HG02970 (cell line): ENCODE measurements around the gene KIAA1671.

Source experiments
- ATAC-seq: cut with Tn5 transposase; IDR thresholded peaks from one replicate; pipeline ENCODE4 v1.9.1; 2021; ENCODE audit warnings: mild to moderate bottlenecking, moderate library complexity, moderate number of reproducible peaks; ENCODE audit not compliant: unreplicated experiment, low FRiP score

The KIAA1671 gene

DNA sequence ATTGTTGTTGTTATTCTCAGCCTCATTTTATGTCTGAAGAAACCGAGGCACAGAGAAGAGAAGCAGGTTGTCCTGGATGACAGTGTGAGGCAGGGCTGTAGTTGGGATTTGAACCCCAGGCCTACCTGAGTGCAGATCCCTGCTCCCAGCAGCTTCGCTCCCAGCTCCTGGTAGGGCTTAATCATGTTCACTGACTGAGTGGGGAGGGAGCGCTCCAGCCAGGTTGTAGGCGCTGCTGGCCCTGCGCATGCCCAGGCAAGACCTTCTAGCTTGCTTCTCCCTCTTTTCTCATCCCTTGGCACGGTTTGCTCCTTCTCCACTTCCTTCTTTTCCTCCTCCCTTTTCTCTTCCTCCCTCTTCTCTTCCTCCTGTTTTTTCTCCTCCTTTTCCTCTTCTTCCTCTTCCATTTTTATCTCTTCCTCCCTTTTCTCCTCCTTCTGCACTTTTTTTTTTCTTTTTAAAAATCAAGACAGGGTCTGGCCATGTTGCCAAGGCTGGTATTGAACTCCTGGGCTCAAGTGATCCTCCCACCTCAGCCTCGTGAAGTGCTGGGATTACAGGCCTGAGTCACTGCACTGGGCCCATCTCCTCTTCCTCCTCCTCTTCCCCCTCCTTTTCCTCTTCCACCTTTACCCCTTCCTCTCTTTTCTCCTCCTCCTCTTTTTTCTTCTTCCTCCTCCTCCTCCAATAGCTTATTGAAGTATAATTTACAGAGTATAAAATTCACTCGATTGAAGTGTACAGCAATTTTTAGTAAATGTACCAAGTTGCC, 109.3 kb downstream of the KIAA1671 start:
- ATAC-seq = no peak

DNA sequence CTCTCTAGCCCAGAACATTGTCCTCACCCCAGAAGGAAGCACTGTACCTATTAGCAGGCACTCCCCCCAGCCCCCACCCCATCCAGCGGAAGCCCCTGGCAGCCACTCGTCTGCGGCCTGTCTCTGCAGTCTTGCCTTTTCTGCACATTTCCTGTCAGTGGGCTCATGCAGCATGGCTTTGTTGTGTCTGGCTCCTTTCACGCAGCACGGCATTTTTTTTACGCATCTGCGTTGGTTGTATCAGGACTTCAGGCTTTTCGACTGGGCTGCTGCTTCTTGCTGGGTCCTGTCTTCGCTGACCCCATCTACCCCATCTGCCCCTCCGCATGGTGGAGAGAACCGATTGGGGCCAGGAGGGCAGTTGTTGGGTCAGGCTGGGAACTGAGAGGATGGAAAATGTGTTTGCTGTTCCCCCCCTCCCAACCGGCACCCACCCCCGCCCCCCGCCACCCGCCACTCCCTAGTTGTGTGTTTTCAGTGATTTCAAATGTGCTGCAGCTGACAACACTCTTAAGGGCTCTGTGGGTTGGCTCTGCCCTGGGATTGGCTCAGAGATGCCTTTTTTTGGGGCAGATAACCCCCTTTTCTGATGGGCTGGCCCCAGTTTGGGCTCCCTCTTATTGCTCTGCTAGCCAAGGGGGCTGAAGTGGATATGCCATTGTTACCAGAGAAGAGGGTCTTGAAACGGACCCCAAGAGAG, 110.0 kb downstream of the KIAA1671 start:
- no peak for ATAC-seq

DNA sequence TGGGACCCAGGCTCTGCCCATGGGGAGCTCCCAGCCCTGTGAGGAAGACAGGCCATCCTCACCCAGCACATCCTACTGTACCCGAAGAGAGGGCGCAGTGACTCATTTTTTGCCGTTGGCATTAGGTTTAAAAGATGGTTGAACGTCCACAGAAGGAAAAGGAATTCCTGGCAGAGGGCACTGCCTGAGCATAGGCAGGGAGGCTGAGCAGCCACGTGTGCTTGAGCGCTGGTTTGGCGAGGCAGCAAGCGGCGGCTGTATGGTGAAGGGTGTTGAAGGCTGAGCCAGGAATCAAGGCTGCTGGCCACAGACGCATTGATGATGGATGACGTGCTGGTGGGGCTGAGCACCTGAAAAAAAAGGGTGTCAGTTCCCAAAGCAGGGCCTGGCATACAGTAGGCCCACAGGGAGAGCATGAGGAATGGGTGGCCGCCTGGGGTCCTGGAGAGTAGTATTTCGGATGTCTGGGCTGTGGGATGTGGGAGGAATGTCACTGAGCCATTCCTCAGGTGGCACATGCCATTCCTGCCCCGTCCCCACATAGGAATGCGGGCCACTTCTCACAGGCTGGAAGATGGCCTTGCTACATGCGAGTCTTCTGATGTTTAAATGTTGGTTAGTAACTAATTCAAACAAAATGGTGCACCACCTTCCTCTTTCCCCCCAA, 112.5 kb downstream of the KIAA1671 start:
- no peak for ATAC-seq

DNA sequence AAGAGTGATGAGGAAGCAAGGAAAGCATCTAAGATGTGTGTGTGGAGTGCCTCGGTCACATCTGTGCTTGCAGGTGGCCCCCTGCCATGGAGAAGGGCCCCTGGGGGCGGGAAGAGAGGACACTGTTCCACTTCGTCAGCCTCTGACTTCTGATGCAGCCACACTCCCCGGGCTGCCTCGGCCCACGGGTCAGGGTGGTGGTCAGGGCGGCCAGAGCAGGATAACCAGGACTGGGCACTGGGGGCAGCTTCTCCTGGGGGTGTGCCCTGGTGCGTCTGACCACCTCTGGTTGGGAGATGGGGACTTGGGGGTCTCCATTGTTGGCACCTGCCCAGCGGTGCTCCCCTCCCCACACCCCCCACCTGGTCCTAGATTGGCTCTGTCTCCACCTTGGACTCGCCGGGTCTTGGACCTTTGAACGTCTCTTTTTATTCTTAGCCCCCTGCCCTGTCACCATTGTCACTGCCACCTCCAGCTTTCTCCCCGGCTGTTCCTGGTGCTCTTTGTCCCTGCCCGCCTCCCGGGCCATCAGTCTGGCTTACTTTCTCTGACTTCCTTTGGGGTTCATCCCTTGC, 114.4 kb downstream of the KIAA1671 start:
- no peak for ATAC-seq

DNA sequence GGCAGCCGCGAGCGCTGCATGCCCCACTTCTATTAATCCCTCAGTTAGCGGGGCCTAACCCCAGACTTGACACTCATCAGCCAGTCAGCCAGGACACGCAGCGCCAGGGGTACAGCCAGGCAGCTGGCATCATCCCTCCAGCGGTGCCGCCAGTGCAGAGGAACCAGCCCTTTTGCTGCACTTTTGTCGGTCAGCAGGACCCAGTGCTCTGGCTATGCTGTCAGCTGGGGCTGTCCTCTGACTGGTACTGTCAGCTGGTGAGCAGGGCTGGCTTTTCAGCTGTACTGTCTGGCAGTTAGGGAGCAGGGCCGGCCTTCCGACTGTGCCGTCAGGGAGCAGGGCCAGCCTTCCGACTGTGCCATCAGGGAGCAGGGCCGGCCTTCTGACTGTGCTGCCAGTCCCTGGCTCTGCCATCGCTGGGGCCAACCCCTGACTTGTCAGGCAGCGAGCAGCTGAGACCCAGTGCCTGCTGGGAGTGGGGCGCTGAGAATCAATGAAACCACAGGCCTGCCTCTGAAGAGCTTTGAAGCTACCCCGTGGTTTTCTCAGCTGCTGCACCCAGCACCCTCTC, 115.4 kb downstream of the KIAA1671 start:
- ATAC-seq = no peak

DNA sequence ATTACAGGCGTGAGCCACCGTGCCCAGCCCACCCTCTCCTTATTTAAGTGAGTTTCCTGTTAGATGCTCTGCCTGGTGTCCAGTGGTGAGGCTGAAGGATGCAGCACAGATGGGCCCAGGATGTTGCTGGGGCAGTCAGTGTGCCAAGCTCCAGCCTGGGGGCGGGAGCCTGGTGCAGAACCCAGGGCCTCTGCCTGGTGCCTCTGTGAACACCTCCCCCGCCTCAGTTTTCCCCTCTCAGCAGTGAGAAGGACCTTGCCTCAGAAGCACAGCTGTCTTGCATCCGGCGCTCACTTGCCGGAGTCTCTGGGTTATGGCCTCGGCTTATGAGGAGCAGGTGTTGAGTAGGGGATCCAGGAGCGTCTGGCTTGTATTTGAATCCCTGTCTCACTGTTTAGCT, 116.2 kb downstream of the KIAA1671 start:
- no peak for ATAC-seq

DNA sequence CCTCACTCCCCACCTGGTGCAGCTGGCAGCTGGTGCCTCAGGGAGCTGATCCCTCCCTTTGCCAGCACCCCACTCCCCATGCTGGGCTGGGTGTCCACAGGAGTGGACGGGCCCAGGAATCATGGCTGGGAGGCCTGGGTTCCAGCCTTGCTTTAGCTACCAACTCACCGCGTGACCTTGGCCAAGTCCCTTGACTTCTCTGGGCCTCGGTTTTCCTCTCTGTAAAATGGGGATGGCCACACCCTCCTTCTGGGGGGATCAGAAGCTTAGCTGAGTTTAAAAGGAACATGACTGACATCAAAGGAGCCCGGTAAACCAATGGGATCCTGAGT, 116.9 kb downstream of the KIAA1671 start:
- no peak for ATAC-seq

DNA sequence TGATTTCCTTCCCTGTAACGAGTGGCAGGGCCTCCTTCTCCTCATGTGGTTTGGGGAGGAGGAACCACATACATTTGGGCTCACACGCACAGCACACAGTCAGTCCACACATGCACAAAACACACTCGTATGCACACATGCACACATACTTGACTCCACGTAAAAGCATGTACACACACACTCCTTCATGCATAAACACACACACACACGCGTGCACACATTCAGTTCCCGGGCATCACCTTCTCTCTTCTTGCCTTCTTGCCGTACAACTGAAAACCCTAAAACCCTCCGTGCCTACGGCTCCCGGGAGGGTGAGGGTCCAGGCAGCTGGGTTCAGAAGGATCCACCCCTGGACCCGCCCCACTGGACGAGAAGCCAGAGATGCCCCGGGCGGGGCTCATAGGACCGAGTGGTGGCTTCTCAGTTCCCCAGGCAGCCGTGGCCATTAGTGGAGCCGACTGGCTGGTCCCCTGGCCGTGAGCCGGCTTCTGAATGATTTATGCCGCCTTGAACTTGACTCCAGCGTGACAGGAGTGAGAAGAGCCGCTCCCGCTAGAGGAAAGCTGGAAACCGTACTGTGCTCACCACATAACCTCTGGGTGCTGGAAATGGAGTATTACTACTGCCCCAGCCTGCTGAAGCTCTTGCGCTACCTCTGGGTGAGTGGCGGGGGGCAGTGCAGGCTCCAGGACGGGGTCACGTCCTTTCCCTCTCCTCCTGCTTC, 117.4 kb downstream of the KIAA1671 start:
- no peak for ATAC-seq

DNA sequence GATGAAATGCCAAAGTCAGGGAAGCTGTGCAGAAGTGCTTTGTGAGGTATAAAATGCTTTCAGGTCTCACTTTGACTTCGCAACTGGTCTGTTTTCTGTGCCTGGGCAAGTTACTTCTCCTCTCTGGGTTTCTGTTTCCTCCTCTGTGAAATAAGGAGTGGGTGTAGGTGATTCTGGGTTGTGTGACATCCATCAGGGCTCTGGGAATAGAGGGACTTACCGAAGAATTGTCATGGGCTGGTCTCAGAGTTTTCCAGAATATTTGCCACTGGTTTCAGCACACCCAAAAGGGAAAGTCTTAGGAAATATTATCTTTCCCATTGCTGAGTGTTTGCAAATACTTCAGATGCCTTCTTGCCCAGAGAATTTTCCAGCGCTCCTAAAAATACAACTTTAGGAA, 118.4 kb downstream of the KIAA1671 start:
- no peak for ATAC-seq

DNA sequence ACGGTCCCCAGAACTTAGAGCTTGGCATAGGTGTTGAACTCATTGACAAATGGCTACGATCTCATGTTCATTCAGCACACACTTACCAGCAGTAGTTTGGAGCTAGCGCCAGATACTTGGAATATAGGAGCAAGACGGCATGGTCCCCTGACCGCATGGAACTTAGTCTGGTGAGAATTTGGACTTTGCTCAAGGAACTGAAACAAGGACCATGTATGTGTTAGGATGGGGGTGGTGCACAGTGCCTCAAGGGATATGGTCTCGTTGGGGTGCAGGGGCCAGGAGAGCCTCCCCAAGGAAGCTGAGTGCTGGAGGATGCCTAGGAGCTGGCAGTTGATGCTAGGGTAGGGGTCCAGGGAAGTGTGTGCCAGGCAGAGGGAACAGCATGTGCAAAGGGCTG, 119.2 kb downstream of the KIAA1671 start:
- ATAC-seq = no peak

DNA sequence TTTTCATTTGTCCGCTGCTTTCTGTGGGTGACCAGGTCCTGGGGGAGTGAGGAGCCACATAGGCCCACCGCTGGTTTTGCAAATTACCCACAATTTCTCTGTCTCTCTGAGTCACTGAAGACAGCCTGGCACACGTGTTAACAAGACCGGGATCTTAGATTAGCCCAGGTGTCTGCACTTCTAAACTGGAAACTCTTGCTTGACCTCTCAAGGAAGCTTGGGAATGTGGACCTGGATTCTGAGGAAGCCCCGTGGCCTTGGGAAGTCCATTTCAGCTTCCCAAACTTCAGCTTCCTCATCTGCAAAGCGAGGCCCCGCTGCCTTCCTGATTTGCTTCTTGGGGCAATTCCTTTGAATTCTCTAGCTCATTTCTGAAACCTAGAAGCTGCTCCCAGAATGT, 119.9 kb downstream of the KIAA1671 start:
- ATAC-seq = no peak

DNA sequence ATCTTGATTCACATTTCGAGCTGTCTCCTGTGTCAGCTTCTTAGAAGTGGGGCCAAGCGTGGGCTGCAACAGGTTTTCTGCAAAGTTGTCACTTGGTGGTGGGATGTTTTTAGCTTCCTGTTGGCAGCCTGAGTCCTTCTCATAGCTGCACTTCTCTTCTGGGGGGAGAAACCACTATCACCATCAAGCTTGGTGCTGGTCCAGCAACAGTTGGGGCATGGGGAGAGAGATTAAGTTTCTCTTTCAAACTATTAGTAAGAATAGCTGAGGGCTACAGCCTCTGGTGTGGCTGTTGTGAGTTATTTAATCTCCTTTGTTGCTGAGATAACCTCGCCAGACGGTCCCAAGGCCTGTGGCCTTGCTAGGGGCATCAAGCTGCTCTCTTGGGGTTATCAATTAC, 123.8 kb downstream of the KIAA1671 start:
- no peak for ATAC-seq

DNA sequence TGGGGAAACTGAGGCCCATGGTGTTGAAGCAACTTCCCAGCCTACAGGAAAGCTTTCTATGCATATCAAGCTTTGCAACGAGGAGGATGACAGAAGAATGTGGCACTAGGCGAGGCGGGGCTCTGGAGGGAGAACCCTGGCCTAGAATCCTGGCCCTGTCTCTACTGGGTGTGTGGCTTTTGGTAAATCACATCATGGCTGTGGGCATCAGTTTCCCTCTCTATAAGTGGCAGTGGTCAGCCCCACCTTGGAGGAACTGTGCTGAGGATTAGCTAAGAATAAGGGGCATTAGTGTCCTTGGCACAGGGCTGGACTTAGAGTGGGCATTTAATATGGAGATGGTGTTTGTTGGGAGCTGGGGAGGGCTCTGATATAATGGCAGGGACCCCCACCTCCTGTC, 124.5 kb downstream of the KIAA1671 start:
- ATAC-seq = no peak

DNA sequence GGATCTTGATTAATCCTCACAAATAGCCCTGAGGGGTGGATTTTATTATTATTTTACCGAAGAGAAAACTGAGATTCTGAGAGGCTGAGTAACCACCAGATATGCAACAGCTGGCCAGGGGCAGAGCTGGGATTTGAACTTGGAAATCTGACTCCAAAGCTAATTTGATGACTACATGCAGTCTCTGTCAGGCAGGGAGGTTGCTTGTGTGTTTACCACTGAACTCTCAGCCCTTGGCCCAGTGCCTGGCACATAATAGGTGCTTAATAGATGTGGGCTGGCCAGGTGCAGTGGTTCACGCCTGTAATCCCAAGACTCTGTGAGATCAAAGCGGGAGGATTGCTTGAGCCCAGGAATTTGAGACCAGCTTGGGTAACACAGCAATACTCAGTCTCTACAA, 125.4 kb downstream of the KIAA1671 start:
- ATAC-seq = no peak

DNA sequence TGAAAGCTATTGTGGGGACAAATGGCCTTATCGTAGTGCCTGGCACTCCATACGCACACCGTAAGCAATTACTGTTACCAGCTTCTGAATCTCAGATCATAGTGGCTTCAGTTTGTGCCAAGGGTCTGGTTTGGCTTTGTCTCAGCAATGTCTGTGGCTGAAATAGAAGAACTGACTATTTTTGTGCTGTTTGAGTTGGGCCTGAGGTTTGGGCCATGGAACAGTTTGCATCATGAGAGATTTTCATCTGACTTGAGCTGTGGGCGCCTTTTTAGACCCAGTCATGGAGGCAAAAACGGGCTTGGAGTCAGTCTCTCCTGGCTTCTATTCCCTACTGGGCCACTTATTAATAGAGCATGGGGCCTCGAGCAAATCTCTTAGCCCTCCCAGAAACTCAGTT, 126.1 kb downstream of the KIAA1671 start:
- ATAC-seq = no peak

DNA sequence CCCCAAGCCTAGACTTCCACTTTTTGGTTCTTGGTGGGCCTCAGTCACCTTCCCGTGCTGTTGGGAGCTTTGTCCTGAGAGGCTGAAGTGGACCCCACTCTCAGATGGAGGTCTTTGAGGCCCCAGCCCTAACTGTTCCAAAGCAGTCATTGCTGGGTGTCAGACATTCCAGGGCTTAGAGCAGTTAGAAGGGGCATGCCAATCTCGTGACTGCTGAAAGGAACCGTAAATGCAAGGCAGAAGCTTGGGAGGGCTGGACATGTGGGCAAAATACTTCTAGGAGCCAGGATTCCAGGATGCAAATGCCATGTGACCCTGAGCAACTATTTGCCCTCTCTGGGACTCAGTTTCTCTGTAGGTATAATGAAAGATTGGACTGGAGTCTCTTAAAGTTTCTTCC, 128.3 kb downstream of the KIAA1671 start:
- ATAC-seq = no peak

DNA sequence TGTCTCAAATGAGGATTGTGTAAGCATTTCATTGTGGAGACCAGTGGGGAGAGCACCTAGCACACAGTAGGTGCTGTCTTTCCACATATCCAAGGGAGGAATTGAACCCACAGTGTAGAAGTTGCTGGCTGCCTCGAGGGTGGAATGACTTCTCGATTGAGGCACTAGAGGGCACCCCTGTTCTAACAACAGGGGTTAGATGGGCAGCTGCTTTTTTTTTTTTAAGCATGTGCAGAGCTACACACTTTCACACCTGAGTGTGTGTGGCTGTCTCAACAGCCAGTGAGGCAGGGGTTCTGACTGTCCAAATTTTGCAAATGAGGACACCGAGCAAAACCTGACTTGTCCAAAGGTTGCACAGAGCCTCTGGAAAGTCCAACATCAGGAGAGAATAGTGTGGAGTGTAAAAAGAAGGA, 128.9 kb downstream of the KIAA1671 start:
- no peak for ATAC-seq

DNA sequence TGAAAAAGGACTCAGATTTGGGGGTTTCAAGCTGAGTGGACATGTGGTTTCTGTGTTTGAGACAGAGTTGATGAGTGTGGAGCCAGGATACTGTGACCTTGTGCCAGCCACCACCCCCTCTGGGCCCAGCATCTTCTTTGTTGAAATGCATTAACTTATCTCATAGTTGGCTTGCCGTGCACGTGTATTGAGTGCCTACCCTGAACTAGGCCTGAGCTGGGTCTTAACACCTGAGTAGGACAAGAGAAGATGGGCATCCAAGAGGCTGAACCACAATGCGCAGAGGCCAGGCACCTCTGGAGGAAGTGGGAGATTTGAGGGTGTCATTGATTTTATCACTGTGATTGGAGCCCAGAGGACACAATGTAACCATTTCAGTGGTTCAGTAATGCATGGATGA, 129.6 kb downstream of the KIAA1671 start:
- ATAC-seq = no peak

DNA sequence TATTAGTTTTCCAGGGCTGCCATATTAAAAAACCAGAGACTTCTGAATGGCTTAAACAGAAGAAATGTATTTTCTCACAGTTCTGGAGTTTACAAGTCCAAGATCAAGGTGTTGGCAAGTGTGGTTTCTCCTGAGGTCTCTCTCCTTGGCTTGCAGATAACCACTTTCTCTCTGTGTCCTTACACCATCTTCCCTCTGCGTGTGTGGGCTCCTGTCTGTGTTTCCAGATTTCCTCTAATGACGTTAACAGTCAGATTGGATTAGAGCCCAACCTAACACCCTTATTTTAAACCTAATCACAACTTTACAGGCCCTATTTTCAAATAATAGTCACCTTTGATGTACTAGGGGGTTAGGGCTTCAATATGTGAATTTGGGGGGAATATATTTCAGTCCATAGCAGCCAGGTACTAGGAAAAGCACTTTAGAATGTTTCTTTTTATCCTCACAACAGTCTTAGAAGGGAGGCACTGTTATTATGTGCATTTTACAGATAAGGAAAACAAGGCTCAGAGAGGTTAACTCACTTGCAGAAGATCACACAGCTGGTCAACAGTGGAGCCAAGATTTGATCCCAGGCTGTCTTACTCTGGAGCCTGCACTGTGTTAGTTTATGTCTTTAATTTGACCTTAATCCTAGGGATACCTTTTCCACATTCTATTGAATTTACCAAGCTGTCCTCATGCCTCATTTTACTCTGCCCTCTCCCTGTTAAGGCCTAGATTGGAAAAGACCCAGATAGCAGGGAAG, 130.7 kb downstream of the KIAA1671 start:
- ATAC-seq = no peak

DNA sequence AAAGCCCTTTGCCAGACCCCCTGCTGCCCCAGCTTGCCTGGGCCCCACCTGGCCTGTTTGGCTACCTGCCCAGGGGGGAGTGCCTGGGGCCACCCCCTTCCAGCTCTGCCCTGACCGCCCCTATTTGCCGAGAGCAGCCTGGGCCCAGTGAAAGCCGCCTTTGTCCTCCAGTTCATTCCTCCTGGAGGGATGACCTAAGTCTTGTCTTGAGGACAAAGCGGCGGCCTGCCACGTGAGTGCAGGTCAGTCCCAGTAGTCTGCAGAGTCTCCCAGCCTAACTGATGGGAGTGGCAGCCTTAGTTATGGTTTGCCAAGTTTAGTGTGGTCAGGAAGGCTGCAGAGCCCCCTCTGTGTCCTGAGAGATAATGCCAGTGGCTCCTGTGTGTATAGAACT, 131.3 kb downstream of the KIAA1671 start:
- ATAC-seq = no peak
